ENCODE results near the gene FAM83C.

GRCh38 chr20:35326021-35326739 is 34.0 kb upstream of the FAM83C start:
- TF ChIP-seq CTCF (conservative IDR thresholded peaks at IDR 0.05) = no peak
- TF ChIP-seq ZFX (IDR thresholded peaks at IDR 0.05) = no peak
